ENCODE measurements around the gene CACNA2D3. TPM values are rescaled to one million over a fixed set of nuclear protein-coding genes. Genes with fewer than 3 reads are reported as not detected.

Gene CACNA2D3
- total RNA-seq, 1 experiment from 2014 or later, result not detected

- in situ Hi-C loops (cut with HindIII; ENCODE audit: low sequenced_read_pairs), result no loop called here
- no peak for DNase-seq (ENCODE audit: low spot score)
Observed at GRCh38 chr3:54243960-54244682, 121.8 kb downstream of the CACNA2D3 start.

DNA sequence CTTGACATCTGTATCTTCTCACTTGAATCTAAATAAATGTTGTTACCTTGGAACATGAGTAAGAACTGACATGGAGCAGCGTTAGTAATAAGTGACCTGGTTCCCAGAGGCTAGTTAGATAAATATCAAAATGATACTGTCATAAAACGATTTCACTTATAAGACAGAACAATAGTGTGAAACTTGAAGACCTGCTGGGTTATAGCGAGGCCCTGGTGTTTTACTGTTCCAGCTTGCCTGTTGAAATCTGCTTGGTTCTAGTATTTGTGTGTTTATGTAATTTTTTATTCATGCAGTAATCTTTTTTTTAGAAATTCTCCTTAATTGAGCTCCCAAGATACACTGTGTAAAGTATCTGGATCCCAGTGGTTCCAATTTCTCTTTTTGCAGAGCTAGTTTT, 129.4 kb downstream of the CACNA2D3 start:
- in situ Hi-C loops (cut with HindIII; ENCODE audit: low sequenced_read_pairs), result no loop called here
- DNase-seq (ENCODE audit: low spot score), result no peak

- DNase-seq (ENCODE audit: low spot score), result no peak
- in situ Hi-C loops (cut with HindIII; ENCODE audit: low sequenced_read_pairs), result no loop called here
Observed at GRCh38 chr3:54257125-54257720, 134.9 kb downstream of the CACNA2D3 start.

- in situ Hi-C loops (cut with HindIII; ENCODE audit: low sequenced_read_pairs), result no loop called here
Observed at GRCh38 chr3:54259636-54260035, 137.3 kb downstream of the CACNA2D3 start.

DNA sequence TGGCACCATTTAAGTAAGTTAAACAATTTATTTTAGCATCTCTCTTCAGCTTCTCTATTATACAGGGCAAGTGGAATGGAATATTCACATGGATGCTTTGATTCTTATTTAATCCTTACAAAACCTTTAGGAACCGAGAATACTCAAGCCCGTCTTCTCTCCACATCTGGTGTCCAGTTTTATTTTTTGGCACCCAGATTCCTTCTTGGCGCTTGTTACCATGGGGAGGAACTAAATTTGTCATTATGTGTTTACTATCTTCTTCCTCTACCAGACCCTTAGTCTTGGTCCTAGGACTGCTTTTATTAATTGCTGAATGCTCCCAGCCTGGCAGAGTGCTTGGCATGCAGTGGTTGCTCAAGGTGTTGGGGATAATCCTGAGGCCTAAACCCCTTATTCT, 138.8 kb downstream of the CACNA2D3 start:
- in situ Hi-C loops (cut with HindIII; ENCODE audit: low sequenced_read_pairs), result no loop called here
- DNase-seq (ENCODE audit: low spot score), result no peak

More at GRCh38 chr3:54259636-54260035, 137.3 kb downstream of the CACNA2D3 start:
- DNase-seq (ENCODE audit: low spot score), result no peak

DNA sequence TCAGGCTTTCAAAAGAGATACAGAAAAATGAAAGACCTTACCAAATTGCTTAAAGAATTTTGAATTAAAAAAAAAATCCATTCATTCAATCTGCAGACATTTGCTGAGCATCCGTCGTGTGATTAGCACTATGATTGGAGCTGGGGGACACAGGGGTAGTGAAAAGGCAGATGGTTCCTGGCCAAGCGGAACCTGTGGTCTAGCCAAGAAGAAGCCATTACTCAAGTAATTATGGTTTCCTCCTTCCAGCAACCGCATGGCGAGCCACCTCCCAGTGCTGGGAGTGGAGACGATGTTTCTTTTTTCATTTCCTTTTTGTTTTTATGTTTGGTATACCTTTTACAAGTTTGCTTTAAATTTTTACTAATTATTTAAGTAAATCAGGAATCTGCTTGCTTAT, 140.2 kb downstream of the CACNA2D3 start:
- no peak for DNase-seq (ENCODE audit: low spot score)
- in situ Hi-C loops (cut with HindIII; ENCODE audit: low sequenced_read_pairs), result no loop called here

DNA sequence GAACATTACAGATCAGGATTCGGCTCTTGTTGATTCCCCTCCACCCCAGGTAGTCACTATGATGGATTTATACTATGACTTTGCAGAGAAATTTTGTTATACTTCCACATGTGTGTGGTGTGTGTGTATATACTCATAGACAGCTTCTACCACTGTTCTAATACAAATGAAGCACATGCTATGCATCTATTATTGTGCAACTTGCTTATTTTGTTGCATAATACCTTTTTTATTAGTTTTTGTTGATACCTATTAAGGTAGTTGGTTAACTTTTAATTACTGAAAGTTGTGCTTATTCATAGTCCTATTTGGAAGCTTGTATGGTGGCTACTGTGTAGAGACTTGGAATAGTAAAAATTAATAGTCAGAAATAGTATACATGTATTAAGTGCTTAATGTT, 140.6 kb downstream of the CACNA2D3 start:
- in situ Hi-C loops (cut with HindIII; ENCODE audit: low sequenced_read_pairs), result no loop called here
- no peak for DNase-seq (ENCODE audit: low spot score)

- no peak for DNase-seq (ENCODE audit: low spot score)
- in situ Hi-C loops (cut with HindIII; ENCODE audit: low sequenced_read_pairs), result no loop called here
Observed at GRCh38 chr3:54264050-54264449, 141.7 kb downstream of the CACNA2D3 start.

DNA sequence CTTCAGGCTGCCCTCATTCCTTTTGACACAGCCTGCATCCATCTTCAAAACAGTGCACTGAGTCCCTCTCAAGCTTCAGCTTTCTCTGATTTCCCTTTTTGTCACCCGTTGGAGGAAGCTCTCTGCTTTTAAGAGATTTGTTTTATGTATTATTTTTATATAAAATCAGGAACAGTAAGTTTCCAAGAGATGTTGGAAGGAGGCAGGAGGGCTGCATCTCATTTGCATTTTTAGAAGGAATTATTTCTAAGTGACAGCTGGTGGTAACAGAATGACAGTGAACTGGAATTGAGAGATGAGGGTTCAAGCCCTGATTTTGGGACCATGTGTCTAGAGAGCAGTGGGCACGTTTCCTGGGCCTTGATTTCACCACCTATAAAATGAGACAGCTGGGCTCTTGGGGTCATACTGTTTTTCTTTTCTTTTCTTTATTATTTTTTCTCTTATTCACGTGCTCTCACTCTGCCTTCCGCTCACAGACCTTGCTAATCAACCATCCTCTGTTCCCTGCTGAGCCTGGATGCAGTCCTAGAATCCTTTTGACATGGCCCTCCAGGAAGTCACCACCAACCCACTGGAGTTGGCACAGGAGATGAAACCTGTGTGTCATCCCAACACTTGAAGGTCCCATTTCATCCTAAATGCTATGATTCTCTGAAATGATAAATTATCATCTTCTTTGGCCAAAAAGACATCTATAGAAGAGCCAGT, 148.6 kb downstream of the CACNA2D3 start:
- in situ Hi-C loops (cut with HindIII; ENCODE audit: low sequenced_read_pairs), result no loop called here
- peak; percentile 47 for DNase-seq (ENCODE audit: low spot score)

DNA sequence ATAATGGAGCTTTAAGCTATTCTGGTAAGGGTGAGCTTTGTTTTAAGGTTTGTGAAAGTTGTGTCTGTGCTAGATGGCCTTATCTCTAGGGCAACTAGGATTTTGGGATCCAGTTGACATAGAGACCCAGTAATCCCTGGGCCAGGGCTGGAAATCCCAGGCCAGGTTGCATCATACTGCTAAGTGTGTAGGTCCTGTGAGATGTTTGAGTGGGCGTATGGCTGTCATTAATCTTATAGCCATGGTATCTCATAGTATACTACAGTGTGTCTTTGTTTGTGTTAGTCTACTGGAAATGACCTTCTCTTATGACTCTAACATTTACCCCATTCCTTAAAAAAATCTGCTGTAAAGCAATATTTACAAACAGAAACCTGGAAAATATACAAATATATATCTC, 151.4 kb downstream of the CACNA2D3 start:
- in situ Hi-C loops (cut with HindIII; ENCODE audit: low sequenced_read_pairs), result no loop called here
- DNase-seq (ENCODE audit: low spot score), result no peak

DNA sequence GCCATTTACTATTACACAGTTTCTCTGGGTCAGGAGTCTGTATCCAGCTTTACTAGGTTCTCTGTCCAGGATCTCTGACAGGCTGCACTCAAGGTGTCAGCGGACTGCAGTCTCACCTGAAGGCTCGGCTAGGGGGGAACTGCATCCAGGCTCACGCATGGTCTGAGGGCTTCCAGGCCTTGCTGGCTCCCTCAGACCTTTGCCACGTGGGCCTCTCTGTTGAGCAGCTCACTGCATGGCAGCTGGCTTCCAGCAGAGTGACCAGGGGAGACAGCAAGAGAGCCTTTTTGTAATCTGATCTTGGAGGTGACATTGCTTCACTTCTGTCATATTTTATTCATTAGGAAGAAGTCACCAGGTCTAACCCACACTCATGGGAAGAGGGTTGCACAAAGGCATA, 152.3 kb downstream of the CACNA2D3 start:
- no peak for DNase-seq (ENCODE audit: low spot score)
- in situ Hi-C loops (cut with HindIII; ENCODE audit: low sequenced_read_pairs), result no loop called here

GRCh38 chr3:54279005-54279583, 156.7 kb downstream of the CACNA2D3 start:
- no peak for DNase-seq (ENCODE audit: low spot score)
- in situ Hi-C loops (cut with HindIII; ENCODE audit: low sequenced_read_pairs), result no loop called here

GRCh38 chr3:54283470-54283869, 161.1 kb downstream of the CACNA2D3 start:
- in situ Hi-C loops (cut with HindIII; ENCODE audit: low sequenced_read_pairs), result no loop called here
- no peak for DNase-seq (ENCODE audit: low spot score)

DNA sequence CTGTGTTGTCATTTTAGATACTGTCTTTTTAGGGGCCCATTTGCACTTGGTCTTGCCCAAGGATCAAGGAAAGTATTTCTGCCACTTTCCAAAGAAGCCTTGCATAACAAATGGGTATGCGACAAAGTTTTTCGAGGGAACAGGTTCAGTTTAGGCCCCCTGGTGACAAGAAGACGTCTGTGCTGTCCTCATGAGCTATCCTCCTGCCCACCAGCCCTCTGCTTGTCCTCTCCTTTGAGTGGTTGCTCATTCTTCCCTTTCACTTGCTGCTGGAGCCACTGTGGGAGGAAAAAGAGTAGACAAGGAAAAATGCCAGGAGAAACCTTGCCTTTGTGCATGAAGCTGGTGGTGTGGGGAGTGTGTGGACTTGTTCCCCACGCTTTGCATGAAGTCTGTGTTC, 171.9 kb downstream of the CACNA2D3 start:
- no peak for DNase-seq (ENCODE audit: low spot score)
- in situ Hi-C loops (cut with HindIII; ENCODE audit: low sequenced_read_pairs), result no loop called here

- in situ Hi-C loops (cut with HindIII; ENCODE audit: low sequenced_read_pairs), result no loop called here
- DNase-seq (ENCODE audit: low spot score), result no peak
Observed at GRCh38 chr3:54296531-54296930, 174.2 kb downstream of the CACNA2D3 start.

GRCh38 chr3:54299169-54299935, 177.0 kb downstream of the CACNA2D3 start:
- DNase-seq (ENCODE audit: low spot score), result no peak
- in situ Hi-C loops (cut with HindIII; ENCODE audit: low sequenced_read_pairs), result no loop called here

GRCh38 chr3:54303517-54304375, 181.4 kb downstream of the CACNA2D3 start:
- in situ Hi-C loops (cut with HindIII; ENCODE audit: low sequenced_read_pairs), result no loop called here
- DNase-seq (ENCODE audit: low spot score), result no peak

GRCh38 chr3:54304877-54305276, 182.5 kb downstream of the CACNA2D3 start:
- in situ Hi-C loops (cut with HindIII; ENCODE audit: low sequenced_read_pairs), result no loop called here
- DNase-seq (ENCODE audit: low spot score), result no peak
